GM12801 (cell line): Measurements from ENCODE around the gene PANK4.

Experiments
- TF ChIP-seq, protein P1 (sequence below): IDR thresholded peaks from one replicate; pipeline ENCODE4 v1.5.1; 2011; ENCODE audit warnings: control low read depth; ENCODE audit not compliant: insufficient read length; ENCODE audit errors: extremely low read depth

Gene PANK4

DNA sequence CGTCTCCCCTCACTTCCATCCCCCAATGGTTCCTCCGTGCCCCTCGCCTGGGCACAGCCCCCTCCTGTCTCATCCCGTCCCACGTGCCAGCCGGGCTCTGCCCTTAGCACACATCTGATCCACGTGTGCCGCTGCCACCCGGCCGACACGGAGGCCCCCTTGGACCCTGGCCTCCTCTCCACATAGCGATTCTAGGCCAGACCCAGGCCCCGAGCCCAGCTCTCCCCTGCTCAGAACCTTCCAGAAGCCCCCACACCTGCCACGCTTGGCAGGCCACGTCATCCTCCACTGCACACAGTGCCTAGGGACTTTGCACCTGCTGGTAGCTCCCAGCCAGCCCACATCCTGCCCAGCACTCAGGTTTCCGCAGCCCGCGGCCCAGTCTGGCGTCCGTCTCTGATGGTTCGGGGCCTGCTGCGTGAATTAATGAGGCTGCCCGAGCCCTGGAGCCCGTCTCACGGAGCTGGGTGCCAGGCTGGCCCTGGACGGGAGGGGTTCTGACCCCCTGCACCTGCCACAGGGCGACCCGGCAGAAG is 30.2 kb downstream of the PANK4 start:
- TF ChIP-seq, protein P1, sequence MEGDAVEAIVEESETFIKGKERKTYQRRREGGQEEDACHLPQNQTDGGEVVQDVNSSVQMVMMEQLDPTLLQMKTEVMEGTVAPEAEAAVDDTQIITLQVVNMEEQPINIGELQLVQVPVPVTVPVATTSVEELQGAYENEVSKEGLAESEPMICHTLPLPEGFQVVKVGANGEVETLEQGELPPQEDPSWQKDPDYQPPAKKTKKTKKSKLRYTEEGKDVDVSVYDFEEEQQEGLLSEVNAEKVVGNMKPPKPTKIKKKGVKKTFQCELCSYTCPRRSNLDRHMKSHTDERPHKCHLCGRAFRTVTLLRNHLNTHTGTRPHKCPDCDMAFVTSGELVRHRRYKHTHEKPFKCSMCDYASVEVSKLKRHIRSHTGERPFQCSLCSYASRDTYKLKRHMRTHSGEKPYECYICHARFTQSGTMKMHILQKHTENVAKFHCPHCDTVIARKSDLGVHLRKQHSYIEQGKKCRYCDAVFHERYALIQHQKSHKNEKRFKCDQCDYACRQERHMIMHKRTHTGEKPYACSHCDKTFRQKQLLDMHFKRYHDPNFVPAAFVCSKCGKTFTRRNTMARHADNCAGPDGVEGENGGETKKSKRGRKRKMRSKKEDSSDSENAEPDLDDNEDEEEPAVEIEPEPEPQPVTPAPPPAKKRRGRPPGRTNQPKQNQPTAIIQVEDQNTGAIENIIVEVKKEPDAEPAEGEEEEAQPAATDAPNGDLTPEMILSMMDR: no peak

DNA sequence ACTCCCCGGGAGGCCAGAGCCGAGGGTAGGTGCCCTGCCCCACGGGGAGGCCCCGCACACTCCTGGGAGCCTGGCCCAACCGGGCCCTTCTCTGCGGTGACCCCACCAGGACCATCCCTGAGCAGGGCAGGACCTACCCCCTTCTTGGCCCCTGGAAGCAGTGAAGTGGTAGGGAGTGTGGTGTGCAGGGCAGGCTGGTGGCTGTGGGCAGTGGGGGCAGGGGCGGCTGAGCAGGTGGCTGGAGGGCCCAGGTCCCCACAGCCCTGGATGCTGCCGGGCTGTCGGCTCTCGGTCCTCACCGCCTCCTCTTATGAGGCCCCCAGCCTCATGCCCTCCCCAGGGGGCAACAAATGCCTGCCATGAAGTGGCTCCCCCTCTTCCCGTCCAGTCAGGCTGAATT is 30.9 kb downstream of the PANK4 start:
- TF ChIP-seq, protein P1: no peak

DNA sequence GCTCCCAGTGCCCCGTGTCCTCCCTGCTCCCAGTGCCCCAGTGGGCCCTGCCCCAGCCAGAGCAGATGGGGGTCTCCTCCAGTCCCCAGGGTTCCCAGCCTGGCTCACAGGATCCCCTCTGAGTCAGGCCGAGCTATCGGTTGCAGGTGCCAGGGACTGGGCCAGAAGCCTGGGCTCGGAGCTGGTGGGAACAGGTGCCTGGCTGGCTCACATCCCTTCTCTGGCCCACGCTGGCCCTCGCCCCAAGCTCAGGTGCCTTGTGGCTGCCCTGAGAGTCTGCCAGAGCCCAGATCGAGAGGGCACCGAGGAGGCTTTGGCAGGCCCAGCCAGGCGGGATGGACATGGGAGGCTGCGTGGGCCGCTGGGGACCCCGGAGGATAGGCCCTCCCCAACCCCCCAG is 31.4 kb downstream of the PANK4 start:
- TF ChIP-seq, protein P1: no peak

DNA sequence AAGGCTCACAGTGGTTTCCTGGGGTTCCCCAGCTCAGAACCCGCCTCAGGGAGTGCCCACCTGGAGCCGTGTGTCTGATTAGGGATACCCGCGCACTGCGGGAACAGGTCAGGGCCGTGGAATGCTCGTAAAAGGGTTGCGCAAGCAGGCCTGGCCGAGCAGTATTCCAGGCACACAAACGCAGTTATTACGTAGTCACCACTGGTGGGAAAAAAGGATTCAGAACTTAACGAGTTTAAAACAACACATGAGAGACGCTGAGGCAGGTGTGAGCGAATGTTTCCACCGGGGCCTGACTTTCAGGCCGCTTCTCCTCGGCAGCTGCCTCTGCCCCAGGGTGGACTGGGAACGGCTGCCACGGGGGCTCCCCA is 32.1 kb downstream of the PANK4 start:
- TF ChIP-seq, protein P1: no peak

DNA sequence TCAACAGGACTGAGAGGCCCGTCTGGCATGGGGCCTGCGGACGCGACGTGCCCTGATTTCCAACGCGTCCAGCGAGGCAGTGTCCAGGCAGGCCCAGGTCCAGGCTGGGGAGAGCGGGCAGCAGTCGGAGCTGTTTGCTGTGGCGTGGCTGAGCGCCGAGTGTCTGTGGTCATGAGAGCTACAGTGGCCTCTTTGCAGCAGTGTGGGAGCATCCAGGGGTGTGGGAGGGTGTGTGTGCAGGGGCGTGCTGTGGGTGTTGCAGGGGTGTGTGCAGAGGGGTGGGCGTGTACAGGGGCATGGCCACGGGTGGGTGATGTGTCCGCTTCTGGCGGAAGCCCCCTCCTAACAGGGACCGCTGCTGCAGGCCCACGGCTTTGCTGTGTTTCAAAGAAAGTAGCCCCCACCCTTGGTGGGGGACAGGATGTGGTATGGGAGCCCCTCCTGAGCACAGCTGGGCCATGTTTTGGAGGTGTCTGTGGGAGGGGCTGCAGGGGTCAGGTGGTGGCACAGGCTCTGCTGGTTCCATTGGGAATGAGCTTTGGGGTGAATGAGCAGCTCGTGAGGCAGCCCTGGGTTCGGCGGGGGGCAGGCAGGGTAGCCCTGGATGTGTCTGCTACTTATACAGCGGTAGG is 32.6 kb downstream of the PANK4 start:
- TF ChIP-seq, protein P1: no peak

DNA sequence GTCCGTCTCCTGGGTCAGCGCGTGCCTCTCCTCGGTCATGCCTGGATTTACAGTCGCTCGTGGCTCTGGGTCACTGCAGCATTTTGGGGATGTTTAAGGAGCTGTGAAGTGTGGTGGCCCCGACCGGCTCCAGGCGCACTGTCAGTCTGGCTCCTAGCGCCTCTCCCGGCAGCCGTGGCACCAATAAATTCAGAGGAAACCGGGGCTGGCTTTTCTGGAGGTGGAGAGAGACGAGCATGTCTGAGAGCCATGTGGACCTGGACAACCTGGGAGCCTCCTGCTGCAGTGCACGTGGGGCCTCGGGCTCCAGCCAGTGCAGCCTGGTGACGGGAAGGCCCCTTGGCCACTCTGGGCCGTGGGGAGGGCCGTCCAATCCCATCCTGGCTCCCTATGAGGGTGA is 33.2 kb downstream of the PANK4 start:
- TF ChIP-seq, protein P1: no peak

DNA sequence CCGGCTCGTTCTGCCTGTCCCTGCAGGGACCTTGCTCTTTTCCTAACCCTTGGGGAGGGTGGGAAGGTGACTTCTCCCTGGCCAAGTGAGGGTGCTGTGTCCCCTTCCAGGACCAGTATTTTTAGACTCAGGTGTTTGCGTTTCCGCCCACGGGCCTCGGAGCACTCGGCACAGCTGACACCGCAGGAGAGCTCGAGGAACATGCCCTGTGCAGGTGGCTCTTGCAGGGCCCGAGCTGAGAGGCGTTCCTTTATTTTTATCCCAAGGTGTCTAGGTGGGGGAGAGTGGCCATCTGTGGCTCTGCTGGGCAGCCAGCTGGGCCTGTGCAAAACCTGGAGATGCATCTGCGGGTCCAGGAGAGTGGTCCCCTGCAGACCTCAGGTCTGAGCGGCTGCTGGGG is 34.3 kb downstream of the PANK4 start:
- TF ChIP-seq, protein P1: no peak
